ENCODE results near the gene LTB4R.

Gene LTB4R

DNA sequence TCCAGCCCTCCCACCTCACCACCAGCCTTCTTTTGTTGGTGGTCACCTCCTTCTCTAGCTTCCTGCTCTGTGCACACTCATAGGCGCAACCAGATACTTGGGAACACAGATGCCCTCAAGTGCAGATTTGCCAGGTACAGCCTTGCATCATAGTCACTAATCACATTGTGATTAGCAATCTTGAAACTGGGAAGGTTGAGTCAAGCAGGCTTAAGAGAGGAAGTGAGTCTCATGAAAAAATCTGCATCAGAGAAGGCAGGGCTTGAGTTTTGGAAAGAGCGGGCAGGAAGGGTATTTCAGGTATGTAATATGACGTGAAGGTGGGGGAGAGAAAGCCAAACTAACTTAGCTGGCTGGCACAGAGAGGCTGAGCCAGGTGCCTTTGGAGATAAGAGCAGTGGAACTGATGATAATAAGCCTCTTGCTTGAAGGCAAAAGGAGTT is 37.2 kb upstream of the LTB4R start:
- no peak for TF ChIP-seq SNAI2 (CRISPR knock-in tag; IDR thresholded peaks at IDR 0.05)
- no peak for TF ChIP-seq ZFP3 (CRISPR knock-in tag; IDR thresholded peaks at IDR 0.05)
- no peak for TF ChIP-seq TOX (CRISPR knock-in tag; IDR thresholded peaks at IDR 0.05; ENCODE audit: borderline replicate concordance)
- TF ChIP-seq RARB (CRISPR knock-in tag; IDR thresholded peaks at IDR 0.05), result no peak
- no peak for TF ChIP-seq GLIS3 (CRISPR knock-in tag; IDR thresholded peaks at IDR 0.05)
- no peak for TF ChIP-seq ZC3H10 (CRISPR knock-in tag; IDR thresholded peaks at IDR 0.05)
- no peak for TF ChIP-seq ESRRG (CRISPR knock-in tag; IDR thresholded peaks at IDR 0.05)
- no peak for TF ChIP-seq TCF4 (CRISPR knock-in tag; IDR thresholded peaks at IDR 0.05; ENCODE audit: borderline replicate concordance)
- no peak for TF ChIP-seq ZNF70 (CRISPR knock-in tag; IDR thresholded peaks at IDR 0.05)
- no peak for TF ChIP-seq ZFP30 (CRISPR knock-in tag; IDR thresholded peaks at IDR 0.05)
- TF ChIP-seq BACH2 (CRISPR knock-in tag; IDR thresholded peaks at IDR 0.05; ENCODE audit: borderline replicate concordance), result no peak
- ATAC-seq, result no peak

DNA sequence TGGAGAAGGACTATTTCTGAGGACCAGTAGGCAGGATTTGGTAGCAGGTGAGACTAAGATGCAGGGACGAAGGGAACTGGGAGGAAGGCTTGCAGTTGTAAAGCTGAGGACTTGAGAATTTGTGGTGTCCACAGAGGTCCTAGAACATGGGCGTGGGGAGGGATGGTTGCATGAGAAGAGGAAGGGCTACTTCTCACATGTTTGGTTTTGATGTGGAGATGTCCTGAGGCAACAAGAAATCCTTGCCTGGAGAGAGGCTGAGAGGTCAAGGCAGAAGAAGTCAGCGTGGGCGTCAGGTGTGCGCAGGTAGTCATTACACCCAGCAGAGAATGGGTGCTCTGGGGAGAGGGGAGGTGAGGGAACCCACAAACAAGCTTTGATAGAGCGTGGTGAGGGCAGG is 34.2 kb upstream of the LTB4R start:
- ATAC-seq, result no peak

DNA sequence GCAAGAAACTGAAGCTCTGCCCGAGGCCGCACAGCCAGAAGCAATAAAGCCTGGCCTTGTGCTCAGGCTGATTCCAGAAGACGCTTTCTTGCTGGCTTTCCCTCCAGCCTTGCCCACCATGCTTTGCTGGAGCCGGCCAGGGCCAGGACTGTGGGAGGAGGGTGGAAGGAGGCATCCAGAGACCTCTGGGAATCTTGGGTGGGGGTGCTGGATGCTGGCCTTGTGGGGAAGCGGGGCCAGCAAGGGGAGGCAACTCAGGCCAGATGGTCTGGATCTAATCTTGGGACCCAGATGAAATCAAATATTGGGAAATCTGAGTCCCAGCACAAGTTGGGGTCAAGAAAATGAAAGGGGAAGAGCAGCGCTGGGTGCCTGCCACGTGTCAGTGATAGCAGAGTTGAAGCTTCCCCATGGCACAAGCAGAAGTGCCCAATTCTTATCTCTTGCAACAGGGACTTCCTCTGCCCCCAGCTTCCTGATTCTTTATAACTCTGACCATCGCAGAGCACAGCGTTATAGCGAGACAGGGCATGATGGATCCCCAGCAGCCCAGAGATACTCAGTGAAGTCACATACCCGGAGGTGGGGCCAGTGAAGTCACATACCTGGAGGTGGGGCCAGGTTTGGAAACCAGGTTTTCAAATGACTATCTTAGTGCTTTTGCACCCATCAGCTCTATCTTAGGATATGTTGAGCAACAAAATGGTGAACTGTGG is 33.5 kb upstream of the LTB4R start:
- TF ChIP-seq SNAI2 (CRISPR knock-in tag; IDR thresholded peaks at IDR 0.05) (no peak), ZC3H10 (CRISPR knock-in tag; IDR thresholded peaks at IDR 0.05) (no peak), ISL1 (CRISPR knock-in tag; IDR thresholded peaks at IDR 0.05) (no peak), OSR1 (CRISPR knock-in tag; IDR thresholded peaks at IDR 0.05) (no peak), ZNF70 (CRISPR knock-in tag; IDR thresholded peaks at IDR 0.05) (no peak), ZFP3 (CRISPR knock-in tag; IDR thresholded peaks at IDR 0.05) (no peak), ZFP30 (CRISPR knock-in tag; IDR thresholded peaks at IDR 0.05) (no peak), BACH2 (CRISPR knock-in tag; IDR thresholded peaks at IDR 0.05; ENCODE audit: borderline replicate concordance) (no peak), TCF4 (CRISPR knock-in tag; IDR thresholded peaks at IDR 0.05; ENCODE audit: borderline replicate concordance) (no peak)
- ATAC-seq, result no peak

More for the DNA sequence above, 34.2 kb upstream of the LTB4R start:
- TF ChIP-seq, protein P1, sequence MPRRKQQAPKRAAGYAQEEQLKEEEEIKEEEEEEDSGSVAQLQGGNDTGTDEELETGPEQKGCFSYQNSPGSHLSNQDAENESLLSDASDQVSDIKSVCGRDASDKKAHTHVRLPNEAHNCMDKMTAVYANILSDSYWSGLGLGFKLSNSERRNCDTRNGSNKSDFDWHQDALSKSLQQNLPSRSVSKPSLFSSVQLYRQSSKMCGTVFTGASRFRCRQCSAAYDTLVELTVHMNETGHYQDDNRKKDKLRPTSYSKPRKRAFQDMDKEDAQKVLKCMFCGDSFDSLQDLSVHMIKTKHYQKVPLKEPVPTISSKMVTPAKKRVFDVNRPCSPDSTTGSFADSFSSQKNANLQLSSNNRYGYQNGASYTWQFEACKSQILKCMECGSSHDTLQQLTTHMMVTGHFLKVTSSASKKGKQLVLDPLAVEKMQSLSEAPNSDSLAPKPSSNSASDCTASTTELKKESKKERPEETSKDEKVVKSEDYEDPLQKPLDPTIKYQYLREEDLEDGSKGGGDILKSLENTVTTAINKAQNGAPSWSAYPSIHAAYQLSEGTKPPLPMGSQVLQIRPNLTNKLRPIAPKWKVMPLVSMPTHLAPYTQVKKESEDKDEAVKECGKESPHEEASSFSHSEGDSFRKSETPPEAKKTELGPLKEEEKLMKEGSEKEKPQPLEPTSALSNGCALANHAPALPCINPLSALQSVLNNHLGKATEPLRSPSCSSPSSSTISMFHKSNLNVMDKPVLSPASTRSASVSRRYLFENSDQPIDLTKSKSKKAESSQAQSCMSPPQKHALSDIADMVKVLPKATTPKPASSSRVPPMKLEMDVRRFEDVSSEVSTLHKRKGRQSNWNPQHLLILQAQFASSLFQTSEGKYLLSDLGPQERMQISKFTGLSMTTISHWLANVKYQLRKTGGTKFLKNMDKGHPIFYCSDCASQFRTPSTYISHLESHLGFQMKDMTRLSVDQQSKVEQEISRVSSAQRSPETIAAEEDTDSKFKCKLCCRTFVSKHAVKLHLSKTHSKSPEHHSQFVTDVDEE (CRISPR knock-in tag; IDR thresholded peaks at IDR 0.05), result no peak
- TF ChIP-seq PPARA (CRISPR knock-in tag; IDR thresholded peaks at IDR 0.05; ENCODE audit: borderline replicate concordance), result no peak
- no peak for TF ChIP-seq ESRRG (CRISPR knock-in tag; IDR thresholded peaks at IDR 0.05)
- TF ChIP-seq ZNF565 (CRISPR knock-in tag; conservative IDR thresholded peaks at IDR 0.05; ENCODE audit: low read depth), result no peak
- TF ChIP-seq ZNF8 (CRISPR knock-in tag; IDR thresholded peaks at IDR 0.05), result no peak
- no peak for TF ChIP-seq ZFP3 (CRISPR knock-in tag; IDR thresholded peaks at IDR 0.05)
- no peak for TF ChIP-seq ZFP30 (CRISPR knock-in tag; IDR thresholded peaks at IDR 0.05)
- TF ChIP-seq, protein P2, sequence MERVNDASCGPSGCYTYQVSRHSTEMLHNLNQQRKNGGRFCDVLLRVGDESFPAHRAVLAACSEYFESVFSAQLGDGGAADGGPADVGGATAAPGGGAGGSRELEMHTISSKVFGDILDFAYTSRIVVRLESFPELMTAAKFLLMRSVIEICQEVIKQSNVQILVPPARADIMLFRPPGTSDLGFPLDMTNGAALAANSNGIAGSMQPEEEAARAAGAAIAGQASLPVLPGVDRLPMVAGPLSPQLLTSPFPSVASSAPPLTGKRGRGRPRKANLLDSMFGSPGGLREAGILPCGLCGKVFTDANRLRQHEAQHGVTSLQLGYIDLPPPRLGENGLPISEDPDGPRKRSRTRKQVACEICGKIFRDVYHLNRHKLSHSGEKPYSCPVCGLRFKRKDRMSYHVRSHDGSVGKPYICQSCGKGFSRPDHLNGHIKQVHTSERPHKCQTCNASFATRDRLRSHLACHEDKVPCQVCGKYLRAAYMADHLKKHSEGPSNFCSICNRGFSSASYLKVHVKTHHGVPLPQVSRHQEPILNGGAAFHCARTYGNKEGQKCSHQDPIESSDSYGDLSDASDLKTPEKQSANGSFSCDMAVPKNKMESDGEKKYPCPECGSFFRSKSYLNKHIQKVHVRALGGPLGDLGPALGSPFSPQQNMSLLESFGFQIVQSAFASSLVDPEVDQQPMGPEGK (CRISPR knock-in tag; IDR thresholded peaks at IDR 0.05; ENCODE audit: borderline replicate concordance), result no peak
- TF ChIP-seq ZC3H10 (CRISPR knock-in tag; IDR thresholded peaks at IDR 0.05), result no peak
- TF ChIP-seq BACH2 (CRISPR knock-in tag; IDR thresholded peaks at IDR 0.05; ENCODE audit: borderline replicate concordance), result no peak
- no peak for TF ChIP-seq CSDC2 (CRISPR knock-in tag; IDR thresholded peaks at IDR 0.05)

DNA sequence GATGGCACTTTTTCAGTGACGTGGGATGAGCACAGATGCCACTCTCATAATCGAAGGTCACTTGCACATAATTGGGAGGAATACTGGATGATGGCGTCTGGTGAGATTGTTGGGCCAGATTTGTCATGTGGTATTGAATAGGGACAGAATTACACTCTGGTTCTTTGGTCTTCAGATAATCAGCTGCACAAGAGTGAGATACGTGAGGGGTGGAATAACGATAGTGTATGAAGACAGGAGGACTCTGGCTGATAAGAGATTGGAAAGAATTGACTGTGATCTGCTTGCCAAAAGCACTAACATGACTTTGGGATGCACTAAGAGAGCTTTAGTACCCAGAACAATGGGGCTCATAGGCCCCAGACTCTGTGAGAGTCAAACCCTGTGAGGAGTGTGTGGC is 32.9 kb upstream of the LTB4R start:
- ATAC-seq, result no peak
- no peak for TF ChIP-seq ZFP3 (CRISPR knock-in tag; IDR thresholded peaks at IDR 0.05)
- TF ChIP-seq PPARA (CRISPR knock-in tag; IDR thresholded peaks at IDR 0.05; ENCODE audit: borderline replicate concordance), result no peak
- TF ChIP-seq ZFP30 (CRISPR knock-in tag; IDR thresholded peaks at IDR 0.05), result no peak
- TF ChIP-seq ESRRG (CRISPR knock-in tag; IDR thresholded peaks at IDR 0.05), result no peak
- TF ChIP-seq GLIS3 (CRISPR knock-in tag; IDR thresholded peaks at IDR 0.05), result no peak
- no peak for TF ChIP-seq SNAI2 (CRISPR knock-in tag; IDR thresholded peaks at IDR 0.05)
- TF ChIP-seq BACH2 (CRISPR knock-in tag; IDR thresholded peaks at IDR 0.05; ENCODE audit: borderline replicate concordance), result no peak
- TF ChIP-seq ISL1 (CRISPR knock-in tag; IDR thresholded peaks at IDR 0.05), result no peak
- TF ChIP-seq, protein P3, sequence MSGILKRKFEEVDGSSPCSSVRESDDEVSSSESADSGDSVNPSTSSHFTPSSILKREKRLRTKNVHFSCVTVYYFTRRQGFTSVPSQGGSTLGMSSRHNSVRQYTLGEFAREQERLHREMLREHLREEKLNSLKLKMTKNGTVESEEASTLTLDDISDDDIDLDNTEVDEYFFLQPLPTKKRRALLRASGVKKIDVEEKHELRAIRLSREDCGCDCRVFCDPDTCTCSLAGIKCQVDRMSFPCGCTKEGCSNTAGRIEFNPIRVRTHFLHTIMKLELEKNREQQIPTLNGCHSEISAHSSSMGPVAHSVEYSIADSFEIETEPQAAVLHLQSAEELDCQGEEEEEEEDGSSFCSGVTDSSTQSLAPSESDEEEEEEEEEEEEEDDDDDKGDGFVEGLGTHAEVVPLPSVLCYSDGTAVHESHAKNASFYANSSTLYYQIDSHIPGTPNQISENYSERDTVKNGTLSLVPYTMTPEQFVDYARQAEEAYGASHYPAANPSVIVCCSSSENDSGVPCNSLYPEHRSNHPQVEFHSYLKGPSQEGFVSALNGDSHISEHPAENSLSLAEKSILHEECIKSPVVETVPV (CRISPR knock-in tag; IDR thresholded peaks at IDR 0.05), result no peak
- no peak for TF ChIP-seq ZNF8 (CRISPR knock-in tag; IDR thresholded peaks at IDR 0.05)
- no peak for TF ChIP-seq CSDC2 (CRISPR knock-in tag; IDR thresholded peaks at IDR 0.05)
- TF ChIP-seq, protein P4, sequence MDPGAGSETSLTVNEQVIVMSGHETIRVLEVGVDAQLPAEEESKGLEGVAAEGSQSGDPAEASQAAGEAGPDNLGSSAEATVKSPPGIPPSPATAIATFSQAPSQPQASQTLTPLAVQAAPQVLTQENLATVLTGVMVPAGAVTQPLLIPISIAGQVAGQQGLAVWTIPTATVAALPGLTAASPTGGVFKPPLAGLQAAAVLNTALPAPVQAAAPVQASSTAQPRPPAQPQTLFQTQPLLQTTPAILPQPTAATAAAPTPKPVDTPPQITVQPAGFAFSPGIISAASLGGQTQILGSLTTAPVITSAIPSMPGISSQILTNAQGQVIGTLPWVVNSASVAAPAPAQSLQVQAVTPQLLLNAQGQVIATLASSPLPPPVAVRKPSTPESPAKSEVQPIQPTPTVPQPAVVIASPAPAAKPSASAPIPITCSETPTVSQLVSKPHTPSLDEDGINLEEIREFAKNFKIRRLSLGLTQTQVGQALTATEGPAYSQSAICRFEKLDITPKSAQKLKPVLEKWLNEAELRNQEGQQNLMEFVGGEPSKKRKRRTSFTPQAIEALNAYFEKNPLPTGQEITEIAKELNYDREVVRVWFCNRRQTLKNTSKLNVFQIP (CRISPR knock-in tag; IDR thresholded peaks at IDR 0.05; ENCODE audit: borderline replicate concordance, low read depth), result no peak
- TF ChIP-seq, protein P5, sequence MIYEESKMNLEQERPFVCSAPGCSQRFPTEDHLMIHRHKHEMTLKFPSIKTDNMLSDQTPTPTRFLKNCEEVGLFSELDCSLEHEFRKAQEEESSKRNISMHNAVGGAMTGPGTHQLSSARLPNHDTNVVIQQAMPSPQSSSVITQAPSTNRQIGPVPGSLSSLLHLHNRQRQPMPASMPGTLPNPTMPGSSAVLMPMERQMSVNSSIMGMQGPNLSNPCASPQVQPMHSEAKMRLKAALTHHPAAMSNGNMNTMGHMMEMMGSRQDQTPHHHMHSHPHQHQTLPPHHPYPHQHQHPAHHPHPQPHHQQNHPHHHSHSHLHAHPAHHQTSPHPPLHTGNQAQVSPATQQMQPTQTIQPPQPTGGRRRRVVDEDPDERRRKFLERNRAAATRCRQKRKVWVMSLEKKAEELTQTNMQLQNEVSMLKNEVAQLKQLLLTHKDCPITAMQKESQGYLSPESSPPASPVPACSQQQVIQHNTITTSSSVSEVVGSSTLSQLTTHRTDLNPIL (CRISPR knock-in tag; IDR thresholded peaks at IDR 0.05; ENCODE audit: low read depth), result no peak
- no peak for TF ChIP-seq TCF4 (CRISPR knock-in tag; IDR thresholded peaks at IDR 0.05; ENCODE audit: borderline replicate concordance)
- TF ChIP-seq, protein P2 (CRISPR knock-in tag; IDR thresholded peaks at IDR 0.05; ENCODE audit: borderline replicate concordance), result no peak

Measured in SK-N-SH treated with all-trans-retinoic acid at 6 μM for 48 hours (cell line).